Testis (tissue), 3 donors: ENCODE data around the gene DBF4B. TPM values are rescaled to one million over a fixed set of nuclear protein-coding genes. Genes with fewer than 3 reads are reported as not detected.
A peak's percentile ranks its signal among the peaks of the same experiment; 100 is the strongest.

Experiments
- DNase-seq: peaks from one replicate; pipeline ENCODE4 v3.0.0-alpha.2; 2019
- H3K27ac ChIP-seq, 2 donors: fragments of 200-600 bp; sonication (generic); one replicate each; pipeline ENCODE4 v1.5.1; 2019
- H3K27me3 ChIP-seq: fragments of 200-600 bp; sonication (generic); one replicate; pipeline ENCODE4 v1.5.1; 2019
- H3K36me3 ChIP-seq: fragments of 200-600 bp; sonication (generic); one replicate; pipeline ENCODE4 v1.5.1; 2017; ENCODE audit warnings: low read depth; ENCODE audit errors: missing control alignments
- H3K4me1 ChIP-seq: fragments of 200-600 bp; sonication (generic); one replicate; pipeline ENCODE4 v1.5.1; 2019
- H3K4me3 ChIP-seq, 2 donors: fragments of 200-600 bp; sonication (generic); one replicate each; pipeline ENCODE4 v1.5.1; 2017 to 2019
- H3K9me3 ChIP-seq: fragments of 200-600 bp; sonication (generic); one replicate; pipeline ENCODE4 v1.5.1; 2017
- POLR2A ChIP-seq: fragments of 450-650 bp; IDR thresholded peaks from one replicate; pipeline ENCODE4 v1.6.1; 2017; ENCODE audit warnings: antibody characterized with exemption, mild to moderate bottlenecking, moderate library complexity
- WGBS, 2 donors: methylation state at CpG; one replicate each; pipeline ENCODE4 v1.1.5; 2018; 5-methylcytosine and 5-hydroxymethylcytosine counted together
- intact Hi-C: fragments of 100-400 bp; cut with DNase I; formaldehyde crosslinking; loops from one replicate; pipeline ENCODE4 v1.15.1; 2023; ENCODE audit warnings: low total_unique reads
- polyA plus RNA-seq: library from polyadenylated mRNA; stranded (reverse); fragments of 350-450 nt; fragmentation: Illumina TruSeq; extraction: RNeasy Lipid Tissue Mini Kit (QIAGEN cat#74804); gene quantifications from one replicate; pipeline ENCODE4 v1.2.3, GENCODE V29; 2014; ENCODE audit warnings: low read depth, low replicate concordance; ENCODE audit not compliant: insufficient read depth
- total RNA-seq, 2 donors: library from RNA; depleted of rRNA; stranded (reverse); fragments of >200 nt; gene quantifications; one replicate each; pipeline ENCODE4 v1.2.3, GENCODE V29; 2016
- TF ChIP-seq, protein P1 (sequence below), 3 experiments: fragments of 450-650 bp in 2 of 3; fragments of 200-600 bp in 1 of 3; sonication (generic) in 1 of 3; IDR thresholded peaks; one replicate each; pipeline ENCODE4 v1.5.1; 2016 to 2019; ENCODE audit warnings: antibody characterized with exemption in 3 of 3, mild to moderate bottlenecking in 2 of 3, moderate library complexity in 1 of 3

The DBF4B gene
- total and polyA plus RNA-seq, 3 donors from 2014 or later = 47.3 to 55.1 (median 50.2) TPM

DNA sequence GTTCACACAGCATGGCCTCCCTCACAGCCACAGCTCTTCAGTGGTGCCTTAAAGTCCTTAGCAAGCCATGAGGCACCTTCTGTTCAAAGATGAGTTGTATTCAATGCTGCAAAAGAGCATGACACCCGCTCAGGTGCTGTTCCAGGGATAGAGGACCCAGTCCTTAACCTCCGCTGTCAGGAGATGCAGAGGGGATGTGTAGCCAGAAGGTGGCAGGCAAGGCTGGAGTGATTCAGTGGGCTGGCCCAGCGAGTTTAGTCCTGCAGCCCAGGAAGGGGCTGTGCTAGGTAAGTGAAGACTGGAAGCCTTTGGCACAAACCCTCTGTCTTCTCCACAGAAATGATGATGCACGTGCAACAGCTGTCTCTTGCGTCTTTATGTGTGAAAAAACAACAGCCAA, 25.3 kb downstream of the DBF4B start:
- TF ChIP-seq POLR2A = no peak
- TF ChIP-seq, protein P1, sequence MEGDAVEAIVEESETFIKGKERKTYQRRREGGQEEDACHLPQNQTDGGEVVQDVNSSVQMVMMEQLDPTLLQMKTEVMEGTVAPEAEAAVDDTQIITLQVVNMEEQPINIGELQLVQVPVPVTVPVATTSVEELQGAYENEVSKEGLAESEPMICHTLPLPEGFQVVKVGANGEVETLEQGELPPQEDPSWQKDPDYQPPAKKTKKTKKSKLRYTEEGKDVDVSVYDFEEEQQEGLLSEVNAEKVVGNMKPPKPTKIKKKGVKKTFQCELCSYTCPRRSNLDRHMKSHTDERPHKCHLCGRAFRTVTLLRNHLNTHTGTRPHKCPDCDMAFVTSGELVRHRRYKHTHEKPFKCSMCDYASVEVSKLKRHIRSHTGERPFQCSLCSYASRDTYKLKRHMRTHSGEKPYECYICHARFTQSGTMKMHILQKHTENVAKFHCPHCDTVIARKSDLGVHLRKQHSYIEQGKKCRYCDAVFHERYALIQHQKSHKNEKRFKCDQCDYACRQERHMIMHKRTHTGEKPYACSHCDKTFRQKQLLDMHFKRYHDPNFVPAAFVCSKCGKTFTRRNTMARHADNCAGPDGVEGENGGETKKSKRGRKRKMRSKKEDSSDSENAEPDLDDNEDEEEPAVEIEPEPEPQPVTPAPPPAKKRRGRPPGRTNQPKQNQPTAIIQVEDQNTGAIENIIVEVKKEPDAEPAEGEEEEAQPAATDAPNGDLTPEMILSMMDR (IDR thresholded peaks at IDR 0.05) = peak in 1 of 3 experiments; percentile 8
- H3K9me3 ChIP-seq = no peaks in the 10 kb centered on the region
- no peak overlapping the region for H3K4me3 ChIP-seq
- H3K27ac ChIP-seq = no peak overlapping the region
- intact Hi-C loops = no loop called here
- WGBS, 2 donors = 81 to 82% methylated on average over 5 of the region's 5 CpGs
- H3K36me3 ChIP-seq = no peaks in the 10 kb centered on the region
- no peak for DNase-seq
- no peaks in the 10 kb centered on the region for H3K27me3 ChIP-seq
- no peaks in the 10 kb centered on the region for H3K4me1 ChIP-seq

DNA sequence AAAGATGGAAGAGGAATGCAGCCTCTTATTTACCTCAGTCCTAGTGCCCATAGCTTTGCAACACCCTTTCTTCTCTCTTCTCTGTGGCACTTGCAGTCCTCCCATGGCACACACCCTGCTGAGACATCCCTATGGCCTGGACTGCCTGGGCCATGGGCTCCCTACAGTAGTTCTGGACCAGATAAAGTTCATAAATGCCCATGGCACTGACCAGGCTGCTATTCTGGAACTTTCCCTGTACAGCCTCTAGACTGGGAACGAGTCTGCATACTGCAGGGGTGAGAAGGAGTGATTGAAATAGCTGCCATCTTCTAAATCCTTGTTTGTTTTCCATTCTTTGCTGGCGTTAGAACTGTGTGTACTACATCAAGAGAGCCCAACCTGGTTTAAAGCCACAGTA, 25.8 kb downstream of the DBF4B start:
- DNase-seq = no peak
- intact Hi-C loops = no loop called here
- Histone ChIP-seq H3K36me3 (no peaks in the 10 kb centered on the region), H3K4me3 (no peak overlapping the region), H3K27ac (no peak overlapping the region), H3K9me3 (no peaks in the 10 kb centered on the region), H3K27me3 (no peaks in the 10 kb centered on the region), H3K4me1 (no peaks in the 10 kb centered on the region)
- WGBS, 2 donors = 78 to 89% methylated on average over 2 of the region's 2 CpGs
- TF ChIP-seq, protein P1 (IDR thresholded peaks at IDR 0.05) = no peak
- no peak for TF ChIP-seq POLR2A

DNA sequence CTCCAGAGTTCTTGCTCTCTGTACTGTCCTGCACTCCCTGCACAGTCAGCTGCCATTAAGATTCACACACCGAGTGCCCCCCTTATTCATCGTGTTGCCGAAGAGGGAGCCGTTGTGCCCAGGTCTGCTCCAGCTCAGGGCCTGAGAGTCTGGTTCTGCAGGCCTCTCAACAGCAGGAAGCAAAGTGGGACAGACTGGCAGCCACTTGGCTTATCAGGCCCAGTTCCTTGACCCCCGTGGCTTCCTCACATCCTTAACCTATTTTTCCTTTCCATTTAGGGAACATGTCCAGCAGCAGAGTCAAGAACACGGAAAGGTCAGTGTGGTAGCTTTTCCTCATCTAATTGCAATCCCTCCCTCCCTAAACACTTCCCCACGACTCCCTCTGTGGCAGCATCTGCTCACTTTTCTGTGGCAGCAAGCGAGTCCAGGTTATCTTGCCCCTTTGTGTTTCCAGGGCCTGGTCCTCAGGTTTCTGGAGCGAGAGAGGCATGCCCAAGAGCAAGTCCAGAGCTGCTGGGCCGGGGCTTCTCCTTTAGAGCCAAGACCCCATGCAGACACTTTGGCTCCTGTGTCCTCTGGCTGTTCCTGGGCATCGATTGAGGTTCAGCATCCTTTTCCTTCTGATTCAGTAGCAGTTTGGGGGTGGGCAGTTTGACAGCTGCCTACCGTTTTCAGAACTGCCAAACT, 28.2 kb downstream of the DBF4B start:
- 88% methylated on average over 11 to 12 of the region's 12 CpGs for WGBS, 2 donors
- no peaks in the 10 kb centered on the region for H3K36me3 ChIP-seq

DNA sequence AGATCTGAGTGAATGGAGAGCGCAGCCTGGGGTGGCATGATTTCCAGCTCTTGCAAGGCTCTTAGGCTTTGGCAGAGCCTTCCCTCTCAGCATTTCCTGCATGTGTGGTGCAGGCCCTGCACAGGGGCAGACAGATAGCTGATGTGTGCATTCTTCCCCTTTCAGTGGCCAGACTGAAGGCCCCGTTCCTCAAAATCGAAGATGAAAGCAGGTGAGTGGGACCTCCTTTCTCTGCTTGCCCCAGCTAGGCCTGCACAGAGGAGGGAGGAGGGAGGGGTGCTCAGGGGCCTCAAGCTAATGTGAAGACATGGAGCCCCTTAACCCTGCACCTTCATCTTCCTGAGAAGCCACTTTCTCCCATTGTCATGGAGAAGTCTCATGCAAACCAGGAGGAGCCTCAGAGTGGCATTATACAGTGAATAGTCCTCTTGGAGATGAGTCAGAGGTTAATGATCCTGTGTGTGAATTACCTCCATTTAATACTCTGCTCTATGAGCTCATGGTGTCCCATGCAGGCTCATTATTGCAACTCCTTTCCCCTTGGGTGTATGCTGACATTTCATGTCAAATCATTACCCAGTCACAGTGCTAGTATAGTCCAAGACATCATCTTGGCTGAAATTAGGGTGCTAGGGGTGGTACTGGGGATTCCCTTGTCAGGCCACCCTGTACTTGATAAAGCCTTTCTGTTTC, 29.9 kb downstream of the DBF4B start:
- DNase-seq = no peak
- WGBS, 2 donors = 85% methylated on average over 3 of the region's 3 CpGs; no CpG with 5 or more reads in 1 of the 2 donors
- Histone ChIP-seq H3K27ac (no peak overlapping the region), H3K36me3 (no peaks in the 10 kb centered on the region), H3K4me1 (no peaks in the 10 kb centered on the region), H3K4me3 (no peak overlapping the region), H3K27me3 (no peaks in the 10 kb centered on the region), H3K9me3 (no peaks in the 10 kb centered on the region)
- intact Hi-C loops = no loop called here
- TF ChIP-seq POLR2A = no peak
- TF ChIP-seq, protein P1 (IDR thresholded peaks at IDR 0.05) = no peak

More for the DNA sequence above, 28.2 kb downstream of the DBF4B start:
- no peak for DNase-seq
- intact Hi-C loops = no loop called here
- Histone ChIP-seq H3K9me3 (no peaks in the 10 kb centered on the region), H3K4me3 (no peak overlapping the region), H3K27ac (no peak overlapping the region), H3K4me1 (no peaks in the 10 kb centered on the region), H3K27me3 (no peaks in the 10 kb centered on the region)
- TF ChIP-seq, protein P1 (IDR thresholded peaks at IDR 0.05) = no peak
- TF ChIP-seq POLR2A = no peak
